HG02973 (cell line): Measurements from ENCODE around the gene CYP2C8.
"Not testable (repeated sequence)": the region's sequence is repeated elsewhere in the genome, so short reads cannot be mapped to it uniquely, and the experiment has no call there.

Source experiments
- ATAC-seq: cut with Tn5 transposase; IDR thresholded peaks from one replicate; pipeline ENCODE4 v1.9.1; 2021; ENCODE audit warnings: moderate library complexity; ENCODE audit not compliant: unreplicated experiment

Gene CYP2C8

DNA sequence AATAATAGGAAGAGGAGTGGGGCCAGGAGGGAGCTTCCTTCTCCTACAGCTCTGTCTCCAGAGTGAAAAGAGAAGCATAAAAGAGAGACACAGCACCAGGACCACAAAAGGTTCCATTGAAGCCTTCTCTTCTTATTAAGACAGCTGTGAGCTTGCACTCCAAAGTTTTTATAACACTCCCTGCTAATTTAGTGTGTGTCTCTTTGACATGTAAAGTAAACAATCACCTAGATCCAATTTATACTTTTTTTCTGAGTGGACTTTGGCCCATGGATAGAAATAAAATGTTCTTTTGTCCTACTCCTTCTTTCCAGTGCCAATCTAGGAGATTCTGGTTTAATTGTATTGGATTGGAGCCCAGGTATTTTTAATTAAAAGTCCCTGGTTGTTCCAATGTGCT, at the start of gene CYP2C8:
CYP2C8 (minus strand) TSS at position 212 of the 400 bp plus-strand sequence; CDS start at position 117, 95 bp downstream.
- no peak for ATAC-seq

DNA sequence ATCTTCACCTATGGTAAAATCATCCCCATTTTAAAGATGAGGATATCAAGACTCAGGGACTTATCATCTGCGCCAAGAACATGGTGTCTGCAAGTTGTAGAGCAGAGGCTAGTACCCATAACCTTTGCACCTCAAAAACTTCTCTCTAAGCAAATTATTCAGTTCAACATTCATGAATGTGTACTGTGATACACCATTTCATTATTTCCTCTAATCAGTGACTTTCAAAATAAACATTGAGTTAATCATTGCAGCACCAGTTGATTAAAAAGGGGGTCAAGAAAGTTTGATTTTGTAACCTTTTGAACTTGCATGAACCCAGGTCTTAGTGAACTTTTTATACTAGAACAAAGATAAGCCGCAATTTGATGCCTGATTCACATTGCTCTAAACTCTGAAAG, 47.6 kb upstream of the CYP2C8 start:
- ATAC-seq: no peak

- not testable (repeated sequence) for ATAC-seq
Measured at GRCh38 chr10:95110823-95111222, 41.5 kb upstream of the CYP2C8 start.

DNA sequence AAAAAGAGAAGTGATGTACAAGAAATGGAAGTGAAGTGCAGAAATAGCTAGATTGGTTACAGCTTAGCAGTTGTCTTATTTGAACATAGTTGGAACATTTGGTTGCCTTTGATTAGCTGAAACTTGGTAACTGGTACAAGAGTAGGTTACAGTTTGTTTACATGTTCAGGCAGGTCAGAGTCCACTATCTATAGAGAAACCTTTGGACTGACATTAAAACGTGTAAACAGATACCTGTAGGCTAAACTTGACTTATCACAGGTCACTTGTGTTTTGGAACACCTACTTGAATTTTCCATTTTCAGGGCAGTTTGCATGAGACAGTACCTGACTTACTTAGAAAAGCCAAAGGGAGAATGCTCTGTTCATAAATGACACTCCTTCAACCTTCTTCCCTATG, 28.5 kb upstream of the CYP2C8 start:
- ATAC-seq: no peak

GRCh38 chr10:95096143-95096542, 26.8 kb upstream of the CYP2C8 start:
- ATAC-seq: no peak

- not testable (repeated sequence) for ATAC-seq
Measured at GRCh38 chr10:95079626-95080025, 10.3 kb upstream of the CYP2C8 start.

GRCh38 chr10:95077556-95077955, 8.3 kb upstream of the CYP2C8 start:
- ATAC-seq: no peak

- no peak for ATAC-seq
Measured at GRCh38 chr10:95071107-95071660, 1.9 kb upstream of the CYP2C8 start.

GRCh38 chr10:95064125-95064524, 5.2 kb downstream of the CYP2C8 start:
- ATAC-seq: not testable (repeated sequence)

DNA sequence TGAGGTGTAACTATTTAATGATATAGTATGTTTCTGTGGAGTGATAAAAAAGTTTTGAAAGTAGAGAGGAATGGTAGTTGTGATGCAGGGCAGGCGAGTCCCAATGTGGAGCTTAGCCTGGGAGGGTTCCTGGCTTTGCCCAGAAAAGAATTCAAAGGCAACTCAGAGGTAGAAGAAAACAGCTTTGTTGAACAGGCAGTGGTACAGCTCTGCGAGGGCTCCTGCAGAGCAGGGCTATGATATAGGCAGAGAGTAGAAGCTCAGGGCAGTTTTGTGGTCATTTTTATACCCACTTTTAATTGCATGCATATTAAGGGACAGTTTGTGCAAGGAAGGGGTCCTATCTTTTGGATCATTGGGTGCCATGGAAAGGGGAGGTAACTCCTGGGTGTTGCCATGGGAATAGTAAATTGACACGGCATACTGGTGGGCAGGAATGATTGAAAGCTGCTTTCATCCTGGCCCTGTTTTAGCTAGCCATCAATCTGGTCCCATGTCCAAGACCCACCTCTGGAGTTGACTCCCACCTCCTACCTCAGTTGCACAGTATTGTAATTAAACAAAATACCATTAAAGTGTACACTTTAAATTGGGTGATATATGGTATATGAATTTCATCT, 12.4 kb downstream of the CYP2C8 start:
- ATAC-seq: no peak

- ATAC-seq: no peak
Measured at GRCh38 chr10:95049919-95050318, 19.4 kb downstream of the CYP2C8 start.

- no peak for ATAC-seq
Measured at GRCh38 chr10:95048206-95048605, 21.1 kb downstream of the CYP2C8 start.

DNA sequence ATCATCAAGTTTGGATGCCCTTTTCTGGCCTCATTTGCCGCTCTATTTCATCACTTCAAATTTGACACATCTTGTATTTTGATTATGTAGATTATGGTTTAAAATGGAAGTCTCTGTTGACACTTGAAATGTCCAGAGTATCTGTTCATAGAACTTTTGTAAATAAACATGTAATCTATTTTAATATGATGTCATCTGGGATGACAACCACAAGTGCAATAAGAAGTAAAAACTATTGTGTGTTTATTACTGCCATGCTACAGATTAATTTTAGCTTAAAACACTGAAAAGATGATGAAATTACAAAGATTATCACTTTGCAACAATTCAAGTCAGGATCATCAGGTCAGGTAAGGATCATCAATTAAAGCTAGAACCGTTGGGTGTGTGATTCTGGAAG, 30.0 kb downstream of the CYP2C8 start:
- ATAC-seq: no peak

DNA sequence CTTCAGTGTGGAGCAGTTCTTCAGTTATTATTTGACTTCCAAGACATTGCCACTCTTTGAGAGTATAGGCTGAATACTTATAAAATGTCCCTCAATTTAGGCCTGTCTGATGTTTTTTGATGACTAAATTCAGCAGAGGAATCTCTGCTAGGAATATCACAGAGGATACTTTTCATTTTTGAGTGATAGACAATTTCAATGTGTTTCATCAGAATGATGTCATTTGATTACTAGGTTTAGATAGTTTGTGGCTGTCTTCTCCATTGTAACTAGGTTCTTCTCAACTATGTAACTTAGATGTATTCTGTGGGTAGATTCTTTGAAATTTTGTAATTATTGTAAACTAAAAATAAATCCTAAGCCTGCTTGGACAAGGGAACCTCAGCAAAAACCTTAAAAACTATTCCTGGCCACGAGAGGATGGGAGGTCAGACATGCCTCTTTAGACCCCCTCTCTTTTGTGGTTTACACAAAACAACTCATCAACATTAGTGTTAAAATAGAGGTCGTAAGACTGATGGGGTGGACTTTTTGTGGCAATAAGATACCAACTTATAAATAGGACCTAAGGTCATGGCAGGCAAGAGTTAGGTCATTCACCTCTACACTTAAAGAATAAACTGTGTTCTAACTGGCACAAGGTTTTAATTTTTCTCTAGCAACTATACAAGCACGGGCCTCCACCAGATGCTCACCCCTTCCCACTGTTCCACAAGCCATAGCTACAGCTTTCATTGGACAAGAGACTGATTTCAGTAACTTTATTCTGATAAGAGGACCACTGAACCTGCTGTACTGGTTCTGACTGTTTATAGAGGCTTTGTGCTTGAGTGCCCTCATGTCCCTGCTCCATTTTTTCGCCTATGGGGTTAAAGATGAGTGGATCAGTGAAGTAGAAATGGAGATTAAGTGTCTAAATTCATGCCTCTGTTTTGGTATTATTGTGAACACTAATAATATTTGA, 33.7 kb downstream of the CYP2C8 start:
- no peak for ATAC-seq

DNA sequence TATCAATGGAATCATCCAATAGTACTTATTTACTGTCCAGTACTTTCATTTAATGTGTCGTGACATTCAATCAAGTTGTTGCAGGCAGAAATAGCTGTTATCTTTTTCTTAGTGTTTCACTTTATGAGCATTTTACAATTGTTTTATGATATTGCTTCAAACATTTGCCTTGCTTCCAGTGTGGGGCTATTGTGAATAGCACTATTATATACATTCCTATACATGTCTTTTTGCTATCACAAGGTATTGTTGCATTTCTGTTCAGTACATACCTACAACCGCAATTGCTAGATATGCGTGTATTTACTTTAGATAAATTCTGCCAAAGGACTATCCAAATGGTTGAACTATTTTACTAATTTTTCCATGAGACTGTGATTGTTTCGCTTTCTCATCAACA, 34.9 kb downstream of the CYP2C8 start:
- ATAC-seq: no peak

GRCh38 chr10:95031656-95032055, 37.6 kb downstream of the CYP2C8 start:
- no peak for ATAC-seq

DNA sequence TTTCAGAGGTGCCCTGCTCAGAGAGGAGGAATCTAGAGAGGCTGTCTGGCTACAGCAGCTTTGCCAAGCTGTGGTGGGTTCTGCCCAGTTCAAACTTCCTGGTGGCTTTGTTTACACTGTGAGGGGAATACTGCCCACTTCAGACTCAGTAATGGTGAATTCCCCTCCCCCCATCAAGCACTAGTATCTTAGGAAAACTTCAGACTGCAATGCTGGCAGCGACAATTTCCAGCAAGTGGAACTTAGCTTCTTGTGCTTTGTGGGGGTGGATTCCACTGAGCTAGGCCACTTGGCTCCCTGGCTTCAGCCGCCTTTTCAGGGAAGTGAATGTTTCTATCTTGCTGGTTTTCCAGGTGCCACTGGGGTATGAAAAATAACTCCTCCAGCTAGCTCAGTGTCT, 42.8 kb downstream of the CYP2C8 start:
- ATAC-seq: no peak

- ATAC-seq: no peak
Measured at GRCh38 chr10:94997741-94998174, 71.5 kb downstream of the CYP2C8 start.

DNA sequence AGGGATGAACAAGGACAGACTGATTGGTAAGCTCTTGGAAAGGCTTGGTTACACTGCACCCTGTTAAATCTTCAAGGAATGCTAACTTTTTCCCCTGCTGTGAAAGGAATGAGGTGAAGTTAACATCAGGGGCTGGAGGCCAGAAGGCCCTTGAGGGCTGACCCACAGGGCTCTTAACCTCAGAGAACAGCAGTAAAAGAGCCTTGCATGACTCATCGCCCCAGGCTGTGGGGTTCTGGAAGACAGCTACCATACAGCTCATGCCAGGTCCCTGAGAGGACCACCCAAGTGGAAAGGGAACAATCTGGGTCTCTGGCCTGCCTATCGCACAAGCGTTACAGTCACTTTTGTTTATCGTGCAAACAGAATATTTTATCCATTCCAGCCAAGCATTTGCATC, 76.5 kb downstream of the CYP2C8 start:
- ATAC-seq: no peak

DNA sequence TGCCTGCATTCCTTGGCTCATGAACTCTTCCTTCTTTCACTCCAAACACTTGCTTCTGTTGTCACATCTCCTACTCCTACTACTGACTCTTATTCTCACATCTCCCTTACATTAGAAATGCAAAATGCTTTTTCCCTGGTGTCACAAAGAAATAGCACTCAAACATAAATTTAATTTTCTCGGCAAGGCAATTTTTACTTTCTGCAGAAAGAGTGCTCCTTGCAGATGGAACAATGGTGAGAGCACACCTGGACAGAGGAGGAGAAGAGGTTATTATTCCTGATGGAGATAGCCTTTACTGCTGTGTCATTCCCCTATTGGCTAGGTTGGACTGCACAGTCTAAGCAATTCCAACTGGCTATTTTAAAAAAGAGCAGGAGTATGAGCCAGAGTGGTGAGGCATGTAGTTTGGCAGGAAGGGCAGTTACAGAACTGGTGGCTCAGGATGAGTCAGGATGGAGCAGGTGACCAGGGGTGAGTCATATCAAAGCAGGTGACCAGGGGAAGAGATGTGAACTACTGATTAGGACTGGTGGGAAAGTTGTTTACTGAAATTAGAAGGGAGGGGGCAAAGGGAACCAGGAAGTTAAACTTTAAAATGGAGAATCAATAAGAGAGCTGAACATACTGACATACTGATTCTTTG, 77.9 kb downstream of the CYP2C8 start:
- ATAC-seq: no peak

DNA sequence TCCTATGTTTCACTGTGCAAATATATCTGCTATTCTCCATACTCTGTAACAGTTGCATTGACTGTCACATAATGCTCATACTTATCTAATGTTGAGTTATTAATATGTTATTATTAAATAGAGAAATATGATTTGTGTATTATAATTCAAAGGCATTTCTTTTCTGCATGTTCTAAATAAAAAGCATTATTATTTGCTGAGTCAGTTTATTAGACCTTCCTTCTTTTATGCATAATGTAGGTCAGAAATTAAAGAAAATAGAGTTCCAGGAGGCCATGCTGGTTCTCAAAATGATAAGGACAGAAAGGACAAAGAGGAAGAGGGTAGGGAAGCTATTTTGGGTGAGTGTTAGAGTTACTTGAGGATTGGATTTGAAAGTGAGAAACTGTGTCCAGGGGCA, 80.1 kb downstream of the CYP2C8 start:
- ATAC-seq: no peak
